Type B pancreatic cell (in vitro differentiated cells): ENCODE results near the gene LRRFIP1. TPM values are rescaled to one million over a fixed set of nuclear protein-coding genes. Genes with fewer than 3 reads are reported as not detected.

Experiments used
- DNase-seq: peaks from one replicate; pipeline ENCODE4 v3.0.0; 2021; ENCODE audit warnings: mixed read lengths; ENCODE audit not compliant: unreplicated experiment; ENCODE audit errors: extremely low spot score
- H3K27ac Mint-ChIP-seq: 2 replicates; pipeline ENCODE4 v1.8.0; 2021; ENCODE audit warnings: mild to moderate bottlenecking, mixed read lengths
- H3K27me3 Mint-ChIP-seq: 2 replicates; pipeline ENCODE4 v1.8.0; 2021; ENCODE audit warnings: mixed read lengths
- H3K36me3 Mint-ChIP-seq: 2 replicates; pipeline ENCODE4 v1.8.0; 2021; ENCODE audit warnings: mixed read lengths
- H3K4me1 Mint-ChIP-seq: one replicate; pipeline ENCODE4 v1.8.0; 2021; ENCODE audit warnings: mixed read lengths; ENCODE audit not compliant: unreplicated experiment
- H3K4me3 Mint-ChIP-seq: 2 replicates; pipeline ENCODE4 v1.8.0; 2021; ENCODE audit warnings: mild to moderate bottlenecking, mixed read lengths
- H3K9me3 Mint-ChIP-seq: 2 replicates; pipeline ENCODE4 v1.8.0; 2021; ENCODE audit warnings: mixed read lengths
- CTCF ChIP-seq: fragments of 200-600 bp; sonication (generic); conservative IDR thresholded peaks from 2 replicates; pipeline ENCODE4 v1.5.0; 2021; ENCODE audit warnings: antibody characterized with exemption, mild to moderate bottlenecking
- total RNA-seq: library from RNA; stranded (reverse); gene quantifications from 2 replicates; pipeline ENCODE4 v1.2.1, GENCODE V29; 2021; ENCODE audit warnings: low replicate concordance

LRRFIP1 gene
- total RNA-seq, 1 donor from 2014 or later = 53.8 TPM

DNA sequence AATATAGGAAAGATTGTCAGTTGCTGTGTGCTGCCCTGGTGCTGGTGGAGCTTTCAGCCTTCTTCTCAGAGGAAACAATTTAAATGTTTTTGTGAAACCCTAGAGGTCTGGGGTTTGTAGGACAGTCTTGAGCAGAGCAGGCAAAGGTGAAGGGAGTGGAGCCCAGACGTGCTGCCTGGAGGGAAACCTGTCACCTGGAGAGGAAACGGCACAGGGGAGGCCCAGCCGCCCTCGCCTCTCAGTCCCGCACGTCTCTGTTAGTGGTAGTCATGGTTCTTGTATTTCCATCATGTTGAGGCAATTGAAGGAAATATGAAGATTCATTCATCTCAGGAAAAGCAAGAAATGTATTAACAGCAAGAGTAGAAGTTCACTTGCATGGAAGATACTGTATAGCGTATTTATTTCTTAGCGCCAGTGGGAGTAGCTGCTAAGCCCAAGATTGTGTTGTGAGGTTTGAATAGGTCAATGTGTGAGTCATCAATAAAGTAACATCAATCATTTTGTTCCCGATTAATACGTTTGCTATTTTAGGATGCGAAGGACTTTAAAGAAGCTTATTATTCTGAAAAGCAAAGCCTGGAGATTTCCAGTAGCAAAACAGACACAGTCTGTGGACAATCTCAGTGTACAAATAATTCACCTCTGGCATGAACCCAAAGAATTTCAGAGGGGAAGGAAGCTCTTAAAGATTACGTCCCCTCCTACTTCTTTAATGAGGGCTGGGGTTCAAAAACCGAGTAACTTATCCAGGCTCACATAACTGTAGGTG lies 70.4 kb downstream of the LRRFIP1 start:
- Mint-ChIP-seq H3K9me3 (no peaks in the 10 kb centered on the region), H3K36me3 (no peaks in the 10 kb centered on the region), H3K27ac (peak overlapping the region; percentile 89), H3K4me1 (peaks cover 82% of the 10 kb centered on the region), H3K4me3 (peak overlapping the region; percentile 42), H3K27me3 (peaks cover 14% of the 10 kb centered on the region)
- no peak for TF ChIP-seq CTCF
- DNase-seq = no peak

DNA sequence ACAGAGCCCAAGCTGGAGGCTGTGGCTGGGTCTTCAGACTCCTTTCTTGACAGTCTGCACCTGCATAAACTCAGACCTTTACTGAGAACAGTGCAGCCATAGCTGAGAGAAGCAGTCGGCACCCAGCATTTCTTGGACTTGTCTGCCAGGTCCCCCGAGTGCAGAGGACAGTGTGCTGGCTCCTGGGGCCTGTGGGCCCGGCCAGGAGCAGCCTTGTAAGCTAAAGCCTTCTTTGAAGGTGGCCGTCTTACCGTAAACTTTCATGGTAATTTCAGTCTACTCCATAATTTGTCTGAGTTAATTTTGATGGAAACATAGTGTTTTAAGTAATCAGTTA lies 70.9 kb downstream of the LRRFIP1 start:
- H3K4me1 Mint-ChIP-seq = peaks cover 83% of the 10 kb centered on the region
- H3K27ac Mint-ChIP-seq = peak overlapping the region; percentile 89
- H3K36me3 Mint-ChIP-seq = no peaks in the 10 kb centered on the region
- peak overlapping the region; percentile 39 for H3K4me3 Mint-ChIP-seq
- no peak for TF ChIP-seq CTCF
- H3K27me3 Mint-ChIP-seq = peaks cover 8% of the 10 kb centered on the region
- DNase-seq = no peak
- no peaks in the 10 kb centered on the region for H3K9me3 Mint-ChIP-seq

DNA sequence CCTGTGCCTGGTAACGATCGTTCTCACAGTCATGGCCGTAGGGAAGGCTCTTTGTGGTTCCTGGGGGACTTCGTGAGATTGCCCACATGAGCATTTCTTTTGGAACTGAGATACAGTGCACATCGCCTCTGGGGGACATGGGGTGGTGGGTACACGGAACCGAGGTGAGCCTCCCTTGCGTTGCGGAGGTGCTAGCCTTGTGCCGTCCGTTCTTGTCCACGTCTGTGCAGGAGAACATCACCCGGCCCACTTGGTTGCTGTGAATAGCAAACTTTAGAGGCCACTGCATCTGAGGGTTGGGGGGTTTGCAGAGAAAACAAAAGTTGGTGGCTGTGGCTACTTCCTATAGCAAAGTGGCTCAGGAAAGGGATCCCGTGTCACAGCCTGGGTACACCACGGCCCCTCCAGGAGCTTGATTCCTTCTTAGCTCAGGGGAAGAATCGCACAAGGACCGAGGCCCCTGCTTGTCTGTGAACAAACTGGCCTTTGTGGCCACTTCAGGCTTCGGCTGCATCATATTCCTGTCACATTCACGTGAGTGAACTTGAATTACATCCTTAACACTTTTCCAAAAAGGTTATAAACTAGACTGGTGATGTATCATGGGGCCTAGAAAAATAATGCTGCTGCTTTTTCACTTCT lies 72.6 kb downstream of the LRRFIP1 start:
- no peaks in the 10 kb centered on the region for H3K27me3 Mint-ChIP-seq
- no peak for TF ChIP-seq CTCF
- H3K9me3 Mint-ChIP-seq = no peaks in the 10 kb centered on the region
- no peak for DNase-seq
- peak overlapping the region; percentile 16 for H3K27ac Mint-ChIP-seq
- H3K4me1 Mint-ChIP-seq = peaks cover 79% of the 10 kb centered on the region
- H3K36me3 Mint-ChIP-seq = no peaks in the 10 kb centered on the region
- peak overlapping the region; percentile 45 for H3K4me3 Mint-ChIP-seq

GRCh38 chr2:237700512-237701032 lies 73.2 kb downstream of the LRRFIP1 start:
- peak overlapping the region; percentile 45 for H3K4me3 Mint-ChIP-seq
- H3K36me3 Mint-ChIP-seq = no peaks in the 10 kb centered on the region
- H3K27ac Mint-ChIP-seq = peak overlapping the region; percentile 16
- no peaks in the 10 kb centered on the region for H3K27me3 Mint-ChIP-seq
- H3K4me1 Mint-ChIP-seq = peaks cover 73% of the 10 kb centered on the region
- H3K9me3 Mint-ChIP-seq = no peaks in the 10 kb centered on the region
- DNase-seq = no peak
- no peak for TF ChIP-seq CTCF

DNA sequence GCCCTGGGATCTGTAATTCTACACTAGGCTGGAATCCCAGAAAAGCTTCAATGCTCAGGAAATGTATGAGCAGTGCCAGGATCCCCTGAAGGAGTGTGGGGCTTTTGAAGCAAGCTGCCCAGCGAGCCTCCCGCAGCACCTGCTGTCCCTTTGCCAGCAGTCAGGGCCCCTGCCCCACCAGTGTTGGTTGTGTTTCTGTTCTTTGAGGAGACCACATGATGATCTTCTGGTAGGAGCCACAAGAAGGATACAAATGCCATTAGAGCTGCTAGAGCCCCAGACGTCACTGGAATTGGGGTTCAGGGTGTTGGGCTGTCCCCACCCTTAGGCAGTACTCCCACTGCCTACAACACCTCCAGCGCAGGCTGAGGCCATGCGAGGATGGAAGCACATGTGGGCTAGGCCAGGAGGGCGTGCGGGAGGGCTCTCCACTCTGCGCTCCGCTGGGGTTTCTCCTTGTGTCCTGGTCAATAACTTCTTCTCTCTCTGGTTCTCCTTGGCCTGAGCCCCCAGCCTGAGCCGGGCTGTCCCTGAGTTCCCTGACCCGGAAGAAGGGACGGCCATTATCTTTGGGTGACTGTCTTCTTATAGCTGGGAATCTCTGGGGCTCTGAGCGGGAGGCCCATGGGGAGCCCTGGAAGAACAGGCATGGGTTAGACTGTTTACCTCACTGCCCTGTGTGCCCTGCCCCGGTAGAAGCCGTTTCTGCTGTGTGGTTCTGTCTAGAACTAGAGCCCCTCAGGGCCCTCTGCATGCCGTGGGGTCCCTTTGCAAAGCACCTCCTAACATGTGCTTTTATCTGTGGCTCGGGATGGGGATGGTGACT lies 73.9 kb downstream of the LRRFIP1 start:
- DNase-seq = no peak
- H3K27ac Mint-ChIP-seq = peak overlapping the region; percentile 16
- H3K4me1 Mint-ChIP-seq = peaks cover 67% of the 10 kb centered on the region
- no peaks in the 10 kb centered on the region for H3K27me3 Mint-ChIP-seq
- no peaks in the 10 kb centered on the region for H3K36me3 Mint-ChIP-seq
- H3K4me3 Mint-ChIP-seq = peak overlapping the region; percentile 45
- H3K9me3 Mint-ChIP-seq = no peaks in the 10 kb centered on the region
- no peak for TF ChIP-seq CTCF
